ENCODE data around the gene CPT1B. TPM values are rescaled to one million over a fixed set of nuclear protein-coding genes. Genes with fewer than 3 reads are reported as not detected.

Gene CPT1B
- total RNA-seq, 1 donor from 2014 or later, result 89.0 TPM

DNA sequence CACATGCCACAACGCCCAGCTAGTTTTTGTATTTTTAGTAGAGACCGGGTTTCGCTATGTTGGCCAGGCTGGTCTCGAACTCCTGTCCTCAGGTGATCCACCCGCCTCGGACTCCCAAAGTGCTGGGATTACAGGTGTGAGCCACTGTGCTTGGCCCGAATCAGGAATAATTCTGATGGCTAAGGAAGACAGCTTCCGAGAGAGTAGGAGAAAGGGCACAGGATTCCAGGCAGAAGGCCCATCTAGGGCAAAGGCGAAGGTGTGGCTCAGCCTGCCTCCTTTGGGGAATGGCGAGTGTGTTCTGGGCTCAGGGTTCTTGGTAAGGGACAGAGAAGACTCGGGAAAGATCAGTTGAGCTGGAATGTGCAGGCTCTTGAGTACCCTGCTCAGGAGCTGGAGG is 13.9 kb downstream of the CPT1B start:
- DNase-seq (ENCODE audit: low spot score), result no peak
- Mint-ChIP-seq H3K27ac (ENCODE audit: unreplicated experiment) (no peak overlapping the region), H3K4me1 (ENCODE audit: unreplicated experiment) (peaks cover 10% of the 10 kb centered on the region), H3K4me3 (ENCODE audit: unreplicated experiment) (peak overlapping the region; percentile 7), H3K27me3 (ENCODE audit: unreplicated experiment) (peaks cover 33% of the 10 kb centered on the region), H3K36me3 (ENCODE audit: low read depth, unreplicated experiment) (peaks cover 5% of the 10 kb centered on the region), H3K9me3 (ENCODE audit: unreplicated experiment) (no peaks in the 10 kb centered on the region)
- TF ChIP-seq CTCF (IDR thresholded peaks at IDR 0.05; ENCODE audit: unreplicated experiment), result no peak

DNA sequence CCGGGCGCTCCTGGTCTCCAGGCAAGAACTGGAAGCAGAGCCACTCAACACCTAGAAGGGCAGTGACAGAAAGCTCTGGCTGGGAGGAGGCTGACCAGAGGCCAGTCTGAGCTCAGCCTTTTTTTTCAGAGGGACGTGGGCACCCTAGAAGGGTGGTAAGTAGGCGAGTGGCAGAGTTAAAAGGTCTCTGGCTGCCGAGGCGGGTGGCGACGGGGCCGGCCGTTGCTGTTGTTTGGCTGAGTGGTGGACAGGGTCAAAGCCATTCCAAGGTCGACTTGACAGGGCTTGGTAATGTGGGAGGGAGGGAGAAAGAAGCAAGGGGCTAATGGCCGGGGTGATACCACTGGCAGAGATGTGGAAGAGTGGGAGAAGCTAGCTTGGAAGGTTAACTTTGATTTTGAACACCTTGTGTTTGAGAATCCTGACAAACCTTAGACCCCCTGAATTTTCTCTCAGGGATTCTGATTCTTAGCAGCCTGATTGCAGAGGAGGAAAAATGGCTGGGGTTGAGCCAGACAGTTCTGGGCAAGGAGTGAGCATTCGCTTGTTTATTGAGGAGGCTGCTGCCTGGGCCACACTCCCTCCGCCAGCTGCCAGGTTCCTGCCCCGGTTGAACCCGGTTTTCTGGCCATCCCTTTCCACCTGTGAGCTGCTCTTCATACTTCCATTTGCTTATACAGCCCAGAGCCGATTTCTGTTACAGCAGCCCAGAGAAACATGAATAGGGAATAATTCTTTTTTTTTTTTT is 14.6 kb downstream of the CPT1B start:
- Mint-ChIP-seq H3K27ac (ENCODE audit: unreplicated experiment) (no peak overlapping the region), H3K4me1 (ENCODE audit: unreplicated experiment) (peaks cover 10% of the 10 kb centered on the region), H3K9me3 (ENCODE audit: unreplicated experiment) (no peaks in the 10 kb centered on the region), H3K36me3 (ENCODE audit: low read depth, unreplicated experiment) (peaks cover 4% of the 10 kb centered on the region), H3K4me3 (ENCODE audit: unreplicated experiment) (peak overlapping the region; percentile 86), H3K27me3 (ENCODE audit: unreplicated experiment) (peaks cover 30% of the 10 kb centered on the region)
- DNase-seq (ENCODE audit: low spot score), result no peak
- no peak for TF ChIP-seq CTCF (IDR thresholded peaks at IDR 0.05; ENCODE audit: unreplicated experiment)

DNA sequence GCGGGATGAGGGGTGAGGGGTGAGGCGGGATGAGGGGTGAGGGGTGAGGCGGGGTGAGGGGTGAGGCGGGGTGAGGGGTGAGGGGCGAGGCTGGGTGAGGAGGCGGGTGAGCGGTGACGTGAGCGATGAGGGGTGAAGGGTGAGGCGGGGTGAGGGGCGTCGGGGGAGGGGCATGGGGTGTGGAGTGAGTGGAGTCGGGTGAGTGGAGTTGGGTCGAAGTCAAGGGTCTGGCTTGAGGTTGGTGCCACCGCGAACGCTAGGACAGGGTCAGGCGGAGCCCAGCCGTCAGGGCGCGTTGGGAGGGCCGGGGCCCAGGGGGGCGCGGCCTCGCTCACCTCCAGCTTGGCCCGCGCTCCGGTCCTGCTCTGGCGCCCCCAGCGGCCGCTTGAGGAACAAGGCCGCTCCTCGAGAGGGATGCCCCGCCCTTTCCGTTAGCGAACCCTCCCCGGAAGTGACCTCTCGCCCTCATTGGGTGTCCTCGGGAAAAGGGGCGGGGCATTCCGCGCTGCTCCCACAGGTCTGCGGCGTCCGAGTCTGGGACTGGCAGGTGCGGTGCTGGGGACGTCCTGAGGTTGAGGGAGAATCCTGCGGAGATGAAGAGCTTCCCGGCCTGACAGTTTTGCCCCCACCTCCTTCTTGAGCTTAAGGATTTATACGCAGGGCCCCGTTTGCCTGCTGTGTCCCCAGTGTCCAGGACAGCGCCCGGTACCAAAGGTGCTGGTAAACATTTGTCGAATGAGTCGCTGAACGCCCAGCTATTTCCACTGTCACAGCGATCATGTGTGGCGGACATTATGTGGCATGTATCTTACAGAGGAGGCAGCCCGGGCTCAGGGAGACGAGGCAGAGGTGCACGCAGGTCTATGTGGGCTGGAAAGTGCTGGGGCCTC is 15.5 kb downstream of the CPT1B start, which contains the start of gene SYCE3:
TSS of gene SYCE3 (minus strand) at position 397 of the 890 bp plus-strand sequence. CDS start 6,514 bp downstream, outside the sequence.
- peaks cover 31% of the 10 kb centered on the region for H3K27me3 Mint-ChIP-seq (ENCODE audit: unreplicated experiment)
- peak; percentile 97 for DNase-seq (ENCODE audit: low spot score)
- peak; percentile 82 for TF ChIP-seq CTCF (IDR thresholded peaks at IDR 0.05; ENCODE audit: unreplicated experiment)
- peak within 1 kb of the TSS; percentile 86 for H3K4me3 Mint-ChIP-seq (ENCODE audit: unreplicated experiment)
- H3K4me1 Mint-ChIP-seq (ENCODE audit: unreplicated experiment), result peaks cover 10% of the 10 kb centered on the region
- H3K9me3 Mint-ChIP-seq (ENCODE audit: unreplicated experiment), result no peaks in the 10 kb centered on the region
- H3K36me3 Mint-ChIP-seq (ENCODE audit: low read depth, unreplicated experiment), result peaks cover 2% of the 10 kb centered on the region
- no peak within 1 kb of the TSS for H3K27ac Mint-ChIP-seq (ENCODE audit: unreplicated experiment)

DNA sequence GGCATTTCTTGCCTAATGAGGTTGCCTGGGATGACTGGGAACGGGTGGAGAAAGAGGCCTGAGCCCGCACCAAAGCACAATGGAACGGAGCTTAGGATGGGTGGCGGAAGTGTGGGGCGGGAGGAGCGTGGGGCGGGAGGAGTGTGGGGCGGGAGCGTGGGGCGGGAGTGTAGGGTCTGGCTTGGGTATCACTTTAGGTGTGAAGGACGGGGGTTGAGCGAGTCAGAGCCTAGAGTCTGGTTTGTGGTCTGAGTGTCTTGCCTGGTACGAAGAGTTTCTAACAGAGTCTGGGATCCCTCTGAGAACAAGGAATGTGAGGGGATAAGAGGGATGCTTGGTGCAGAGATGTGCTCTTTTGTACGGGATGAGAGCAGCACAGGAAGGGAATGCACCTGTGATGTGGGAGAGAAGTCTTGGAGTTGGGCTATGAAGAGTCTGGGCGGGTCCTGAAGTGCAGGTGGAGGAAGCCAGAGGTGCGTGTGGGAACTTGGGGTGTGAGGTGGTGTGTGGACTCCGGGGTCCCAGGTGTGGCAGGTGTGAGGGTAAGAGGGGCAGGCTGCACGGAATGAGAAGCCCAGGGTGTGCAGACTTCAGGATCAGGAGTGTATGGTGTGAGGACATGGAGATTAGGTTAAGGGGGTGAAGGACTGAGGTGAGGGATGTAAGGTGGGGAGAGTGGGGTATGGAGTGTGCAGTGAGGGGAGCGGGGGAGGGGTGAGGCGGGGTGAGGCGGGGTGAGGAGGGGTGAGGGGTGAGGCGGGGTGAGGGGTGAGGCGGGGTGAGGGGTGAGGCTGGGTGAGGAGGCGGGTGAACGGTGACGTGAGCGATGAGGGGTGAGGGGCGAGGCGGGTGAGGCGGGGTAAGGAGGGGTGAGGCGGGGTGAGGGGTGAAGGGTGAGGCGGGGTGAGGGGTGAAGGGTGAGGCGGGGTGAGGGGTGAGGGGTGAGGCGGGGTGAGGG is 16.5 kb downstream of the CPT1B start:
- DNase-seq (ENCODE audit: low spot score), result no peak
- Mint-ChIP-seq H3K4me1 (ENCODE audit: unreplicated experiment) (peaks cover 10% of the 10 kb centered on the region), H3K9me3 (ENCODE audit: unreplicated experiment) (no peaks in the 10 kb centered on the region), H3K36me3 (ENCODE audit: low read depth, unreplicated experiment) (no peaks in the 10 kb centered on the region), H3K27ac (ENCODE audit: unreplicated experiment) (no peak overlapping the region), H3K4me3 (ENCODE audit: unreplicated experiment) (no peak overlapping the region), H3K27me3 (ENCODE audit: unreplicated experiment) (peaks cover 30% of the 10 kb centered on the region)
- TF ChIP-seq CTCF (IDR thresholded peaks at IDR 0.05; ENCODE audit: unreplicated experiment), result no peak
